ENCODE data around the gene FAM193B.

- peak; percentile 79 for TF ChIP-seq YY1 (IDR thresholded peaks at IDR 0.05; ENCODE audit: insufficient read depth, insufficient read length)
- TF ChIP-seq ZNF274 (IDR thresholded peaks at IDR 0.05; ENCODE audit: low read depth, low read length) = no peak
Measured at GRCh38 chr5:177592010-177592834, 37.9 kb upstream of the FAM193B start, which contains the start of gene TMED9.

Measured in NT2/D1 (cell line).